ENCODE results near the gene ADRA2A. TPM values are rescaled to one million over a fixed set of nuclear protein-coding genes. Genes with fewer than 3 reads are reported as not detected.

ADRA2A gene
- total and polyA plus RNA-seq, 10 of the 15 experiments (the other 5 are each of a cell fraction or from before 2014, with no cell fraction given): 0.08 TPM; not detected in 9

GRCh38 chr10:111112333-111112732, 35.5 kb downstream of the ADRA2A start:
- TF ChIP-seq ETV6 (conservative IDR thresholded peaks at IDR 0.05 in 1 of 2, IDR thresholded peaks at IDR 0.05 in 1 of 2; ENCODE audit: borderline replicate concordance in 1 of 2, low read depth in 1 of 2) (no peak), REST (IDR thresholded peaks at IDR 0.05; ENCODE audit: low read depth, low read length) (no peak), RCOR1 (conservative IDR thresholded peaks at IDR 0.05; ENCODE audit: low read depth, low read length) (no peak), PAX8 (IDR thresholded peaks at IDR 0.05) (no peak), GATAD2B (conservative IDR thresholded peaks at IDR 0.05; ENCODE audit: low read depth) (no peak), CBX3 (IDR thresholded peaks at IDR 0.05; ENCODE audit: borderline replicate concordance, low read depth) (no peak), NFYB (IDR thresholded peaks at IDR 0.05; ENCODE audit: insufficient read depth, low read depth, low read length) (no peak), ELK1 (IDR thresholded peaks at IDR 0.05; ENCODE audit: low read depth, low read length) (no peak), FOXK2 (IDR thresholded peaks at IDR 0.05) (no peak), SMARCA5 (IDR thresholded peaks at IDR 0.05) (no peak)
- Histone ChIP-seq H3K9me3 (replicated peaks; ENCODE audit: control insufficient read depth, insufficient read depth, low read length) (no peaks in the 10 kb centered on the region), H3K4me1 (ENCODE audit: control insufficient read depth, insufficient read depth, low read length) (no peaks in the 10 kb centered on the region), H3K27ac (ENCODE audit: control insufficient read depth, insufficient read depth) (no peak overlapping the region), H3K27me3 (replicated peaks in 1 of 2; ENCODE audit: control insufficient read depth in 2 of 2, insufficient read depth in 2 of 2, low read length in 1 of 2) (no peaks in the 10 kb centered on the region; a peak in 1 of 4 replicates), H3K4me3 (no peak overlapping the region), H3K4me2 (ENCODE audit: control insufficient read depth, insufficient read depth) (no peak overlapping the region), H3K9ac (ENCODE audit: control insufficient read depth, insufficient read depth, low read length) (no peak overlapping the region), H3K36me3 (ENCODE audit: control insufficient read depth in 2 of 2, insufficient read depth in 2 of 2, low read length in 1 of 2) (no peaks in the 10 kb centered on the region), H2AFZ (ENCODE audit: control insufficient read depth, low read depth, low read length) (no peak overlapping the region; the same call in 1 of the 2 replicates), H4K20me1 (ENCODE audit: control insufficient read depth, insufficient read depth) (no peaks in the 10 kb centered on the region), H3K79me2 (ENCODE audit: control insufficient read depth, insufficient read depth, low read length) (no peaks in the 10 kb centered on the region)
- ChIA-PET SMC1A (ENCODE audit: uncharacterized antibody, unreplicated experiment) (interaction anchor here (0.6 kb wide), 1 partner anchor 151 kb away, joined by 3 read pairs; no protein-coding TSS in a partner anchor), POLR2A (no interaction called here), RAD21 (ENCODE audit: unreplicated experiment) (no interaction called here), CTCF (no interaction called here)
- DNase-seq (ENCODE audit: low read depth, low spot score) (no peak), ATAC-seq (no peak), FAIRE-seq (no peak)
- in situ Hi-C loops (cut with MboI): no loop called here
- no TSS peak for BruUV-seq (replicated peaks)
- intact Hi-C loops (cut with micrococcal nuclease; ENCODE audit: unreplicated experiment): no loop called here
- WGBS (ENCODE audit: insufficient coverage, insufficient replicate concordance, low lambda C conversion rate, missing lambda C conversion rate): 7% methylated on average over 1 of the region's 1 CpG

All from GM12878 (cell line).